Choroid plexus epithelial cell (primary cell): ENCODE measurements around the gene IL26.

Source experiments
- DNase-seq: peaks from one replicate; pipeline ENCODE4 v3.0.0-alpha.2; 2010; ENCODE audit warnings: low read depth
- H3K4me3 ChIP-seq: 2 replicates; pipeline ENCODE4 v1.5.1; 2011; ENCODE audit warnings: low read depth, mild to moderate bottlenecking, control low read depth, low read length, moderate library complexity
- CTCF ChIP-seq: conservative IDR thresholded peaks from 2 replicates; pipeline ENCODE4 v1.5.1; 2011; ENCODE audit warnings: low read depth, mild to moderate bottlenecking, control low read depth, inconsistent platforms, low read length, moderate library complexity

IL26 gene

DNA sequence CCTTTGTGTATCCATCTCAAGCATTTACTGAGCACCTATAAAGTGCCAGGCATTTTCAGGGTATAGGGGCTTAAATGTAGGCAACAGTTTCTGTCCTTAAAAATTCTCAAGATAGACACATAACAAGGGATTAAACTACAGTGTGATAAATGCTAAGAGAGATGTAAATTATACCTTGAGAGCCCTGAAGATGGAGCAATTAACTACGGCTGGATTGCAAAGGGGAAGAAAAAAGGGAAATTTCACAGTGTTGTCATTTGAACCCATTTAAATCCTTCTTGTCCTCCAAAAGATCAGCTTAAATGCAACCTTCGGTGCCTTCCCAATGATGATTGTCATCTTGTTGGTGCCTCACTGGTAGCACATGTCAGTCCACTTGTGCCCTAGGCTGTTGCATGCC lies 11.5 kb upstream of the IL26 start:
- TF ChIP-seq CTCF, result peak; percentile 55
- DNase-seq, result peak; percentile 66
- no peak overlapping the region for H3K4me3 ChIP-seq

- H3K4me3 ChIP-seq, result no peak overlapping the region
- peak; percentile 30 for DNase-seq
- peak; percentile 1 for TF ChIP-seq CTCF
Observed at GRCh38 chr12:68236421-68237059, 10.9 kb upstream of the IL26 start.

DNA sequence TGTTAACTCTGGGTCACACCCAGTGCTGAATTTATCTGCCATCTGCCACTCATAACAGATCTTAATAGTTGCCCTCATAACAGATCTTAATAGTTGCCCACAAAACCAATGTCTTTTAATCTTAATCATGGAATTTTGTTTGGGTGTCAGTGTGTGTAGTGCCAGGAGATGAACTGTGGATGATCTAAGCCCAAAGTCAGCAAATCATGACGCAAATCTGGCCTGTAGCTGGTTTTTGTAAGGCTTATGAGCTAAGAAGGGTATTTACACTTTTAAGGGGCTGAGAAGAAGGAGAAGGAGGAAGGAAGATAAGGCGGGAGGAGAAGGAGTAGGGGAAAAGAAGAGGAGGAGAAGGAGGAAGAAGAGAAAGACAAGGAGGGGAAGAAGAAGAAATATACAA lies 10.0 kb upstream of the IL26 start:
- no peak for TF ChIP-seq CTCF
- DNase-seq, result no peak
- H3K4me3 ChIP-seq, result no peak overlapping the region

DNA sequence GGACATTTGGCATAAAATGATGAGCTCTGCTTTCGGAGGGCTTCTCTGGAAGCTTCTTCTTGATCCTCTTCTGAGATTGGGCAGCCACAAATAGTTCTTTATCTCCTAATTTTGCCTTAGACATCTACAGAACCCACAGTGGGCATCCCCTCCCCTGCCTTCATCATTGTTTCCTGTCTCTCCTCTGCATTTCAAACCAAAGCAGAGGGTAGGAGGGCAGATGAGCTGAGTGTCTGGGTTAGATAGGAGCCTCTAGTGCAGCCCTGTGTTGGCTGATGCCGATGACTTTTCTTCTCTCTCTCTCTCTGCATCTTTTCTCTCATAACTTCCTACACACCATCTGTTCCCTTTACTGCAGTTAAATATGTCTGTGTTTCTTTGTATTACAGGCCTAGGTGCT lies 8.5 kb upstream of the IL26 start:
- no peak for DNase-seq
- no peak overlapping the region for H3K4me3 ChIP-seq
- TF ChIP-seq CTCF, result no peak

GRCh38 chr12:68233498-68233897 lies 7.9 kb upstream of the IL26 start:
- no peak for DNase-seq
- no peak overlapping the region for H3K4me3 ChIP-seq
- TF ChIP-seq CTCF, result no peak

DNA sequence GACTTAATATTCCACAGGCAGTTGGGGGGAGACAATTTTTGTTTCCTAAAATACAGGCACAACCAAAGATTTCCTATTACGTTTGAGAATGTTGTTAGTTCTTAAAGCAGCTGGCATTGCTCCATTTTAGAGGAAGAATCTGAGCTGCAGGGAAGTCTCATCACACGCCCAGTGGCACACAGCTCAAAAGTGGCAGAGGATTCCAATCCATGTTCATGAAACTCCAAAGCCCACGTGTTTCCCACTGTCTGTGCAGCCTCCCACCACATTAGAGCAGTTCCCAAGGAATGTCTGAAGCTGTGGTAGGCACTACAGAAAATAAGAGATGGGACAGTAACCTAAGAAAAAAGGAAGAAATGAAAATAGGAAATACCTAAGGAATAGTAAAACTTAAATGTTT lies 6.1 kb upstream of the IL26 start:
- DNase-seq, result peak; percentile 11

More for the DNA sequence above, 6.1 kb upstream of the IL26 start:
- no peak for TF ChIP-seq CTCF
- no peak overlapping the region for H3K4me3 ChIP-seq
